HG03280 (cell line): ENCODE data around the gene EXOSC3.
A peak's percentile ranks its signal among the peaks of the same experiment; 100 is the strongest.
"Not testable (repeated sequence)": the region's sequence is repeated elsewhere in the genome, so short reads cannot be mapped to it uniquely, and the experiment has no call there.

Source experiments
- ATAC-seq: cut with Tn5 transposase; IDR thresholded peaks from one replicate; pipeline ENCODE4 v1.9.1; 2021; ENCODE audit warnings: mild to moderate bottlenecking, moderate library complexity; ENCODE audit not compliant: unreplicated experiment

The EXOSC3 gene

DNA sequence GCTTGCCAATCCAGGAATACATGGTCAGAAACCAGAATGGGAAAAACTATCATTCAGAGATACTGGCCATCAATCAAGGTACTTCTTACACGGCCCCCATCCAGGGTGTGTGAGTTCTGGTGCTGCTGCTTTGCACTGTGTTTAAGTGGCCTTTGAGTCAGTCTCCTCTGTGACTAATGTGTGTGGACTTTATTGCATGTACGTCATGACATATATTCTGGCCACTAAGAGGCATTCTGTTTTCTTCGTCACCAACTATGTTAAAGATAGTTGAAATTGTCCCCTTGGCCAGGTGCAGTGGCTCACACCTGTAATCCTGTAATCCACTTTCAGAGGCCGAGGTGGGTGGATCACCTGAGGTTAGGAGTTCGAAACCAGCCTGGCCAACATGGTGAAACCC is 8.5 kb downstream of the EXOSC3 start:
- ATAC-seq, result no peak

DNA sequence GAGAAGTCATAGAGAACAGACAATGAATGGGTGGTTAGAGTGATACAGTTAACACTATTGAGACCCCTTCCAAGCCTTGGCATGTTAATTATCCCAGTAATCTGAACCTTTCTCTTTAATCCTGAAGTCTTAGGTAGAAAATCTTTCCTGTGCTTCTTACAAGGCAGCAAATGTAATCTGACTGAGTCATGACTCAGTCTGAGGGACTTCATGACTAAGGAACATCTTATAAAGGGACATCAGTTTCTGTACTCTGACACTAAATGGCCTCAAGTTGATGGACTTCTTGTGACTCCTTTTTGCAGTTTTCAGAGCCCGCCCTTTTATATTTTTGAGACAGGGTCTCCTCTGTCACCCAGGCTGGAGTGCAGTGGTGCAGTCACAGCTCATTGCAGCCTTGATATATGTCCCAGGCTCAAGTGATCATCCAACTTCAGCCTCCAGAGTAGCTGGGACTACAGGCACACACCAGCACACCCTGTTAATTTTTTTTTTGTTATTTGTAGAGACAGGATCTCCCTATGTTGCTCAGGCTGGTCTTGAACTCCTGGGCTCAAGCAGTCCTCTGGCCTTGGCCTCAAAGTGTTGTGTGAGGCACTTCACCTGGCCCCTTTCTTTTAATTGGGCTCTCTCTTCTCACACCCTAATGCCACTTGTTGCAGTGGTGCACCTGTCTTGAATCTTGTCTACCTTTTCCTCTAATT is 9.5 kb downstream of the EXOSC3 start:
- no peak for ATAC-seq

DNA sequence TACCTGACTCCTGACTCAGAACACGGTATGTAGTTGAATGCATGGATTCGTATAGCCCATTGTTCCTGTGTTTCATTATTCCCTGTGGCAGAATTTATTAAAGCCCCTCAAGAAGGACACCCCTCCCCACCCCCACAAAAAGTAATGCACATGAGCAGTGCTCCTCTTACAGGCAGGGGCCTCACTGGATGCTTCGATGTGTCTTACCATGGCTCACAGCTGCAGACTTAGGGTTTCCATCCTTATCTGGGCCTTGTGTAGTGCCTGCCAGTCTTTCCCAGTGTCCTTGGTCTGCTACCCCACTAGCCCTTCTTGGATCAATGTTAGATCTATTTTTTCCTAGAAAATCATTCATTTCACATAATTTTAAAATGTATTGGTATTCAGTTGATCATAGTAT is 14.9 kb downstream of the EXOSC3 start:
- no peak for ATAC-seq

DNA sequence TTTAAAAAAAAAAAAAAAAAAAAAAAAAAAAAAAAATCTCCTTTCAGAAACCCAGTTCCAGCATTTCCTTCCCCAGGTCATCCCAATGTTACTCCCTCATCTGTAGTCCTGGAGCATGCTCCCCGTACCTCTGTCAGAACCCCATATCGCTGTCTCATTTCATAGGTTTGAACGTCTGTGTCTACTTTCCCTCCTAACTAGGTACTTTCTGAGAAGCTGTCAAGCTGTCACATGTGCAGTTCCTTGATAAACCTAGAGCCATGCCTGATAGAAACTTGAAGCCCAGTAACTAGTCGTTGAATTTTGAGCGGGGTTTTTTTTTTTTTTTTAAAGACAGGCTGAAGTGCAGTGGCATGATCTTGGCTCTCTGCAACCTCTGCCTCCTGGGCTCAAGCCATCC is 15.6 kb downstream of the EXOSC3 start:
- ATAC-seq, result no peak

DNA sequence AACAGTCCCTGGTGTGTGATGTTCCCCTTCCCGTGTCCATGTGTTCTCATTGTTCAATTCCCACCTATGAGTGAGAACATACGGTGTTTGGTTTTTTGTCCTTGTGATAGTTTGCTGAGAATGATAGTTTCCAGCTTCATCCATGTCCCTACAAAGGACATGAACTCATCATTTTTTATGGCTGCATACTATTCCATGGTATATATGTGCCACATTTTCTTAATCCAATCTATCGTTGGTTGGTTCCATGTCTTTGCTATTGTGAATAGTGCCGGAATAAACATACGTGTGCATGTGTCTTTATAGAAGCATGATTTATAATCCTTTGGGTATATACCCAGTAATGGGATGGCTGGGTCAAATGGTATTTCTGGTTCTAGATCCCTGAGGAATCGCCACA is 19.6 kb downstream of the EXOSC3 start:
- not testable (repeated sequence) for ATAC-seq

DNA sequence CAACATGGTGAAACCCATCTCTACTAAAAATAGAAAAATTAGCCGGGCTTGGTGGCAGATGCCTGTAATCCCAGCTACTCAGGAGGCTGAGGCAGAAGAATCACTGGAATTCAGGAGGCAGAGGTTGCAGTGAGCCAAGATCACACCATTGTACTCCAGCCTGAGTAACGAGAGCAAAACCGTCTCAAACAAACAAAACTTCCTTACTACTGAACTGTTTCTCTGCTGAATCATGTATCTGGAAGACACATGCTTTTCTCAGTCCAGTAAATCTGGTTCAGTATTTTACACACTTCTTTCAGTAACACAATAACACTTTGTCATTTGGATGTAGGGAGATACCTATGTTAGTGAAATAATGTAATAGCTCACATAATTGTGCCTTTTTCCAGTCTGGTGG is 23.4 kb downstream of the EXOSC3 start:
- no peak for ATAC-seq

DNA sequence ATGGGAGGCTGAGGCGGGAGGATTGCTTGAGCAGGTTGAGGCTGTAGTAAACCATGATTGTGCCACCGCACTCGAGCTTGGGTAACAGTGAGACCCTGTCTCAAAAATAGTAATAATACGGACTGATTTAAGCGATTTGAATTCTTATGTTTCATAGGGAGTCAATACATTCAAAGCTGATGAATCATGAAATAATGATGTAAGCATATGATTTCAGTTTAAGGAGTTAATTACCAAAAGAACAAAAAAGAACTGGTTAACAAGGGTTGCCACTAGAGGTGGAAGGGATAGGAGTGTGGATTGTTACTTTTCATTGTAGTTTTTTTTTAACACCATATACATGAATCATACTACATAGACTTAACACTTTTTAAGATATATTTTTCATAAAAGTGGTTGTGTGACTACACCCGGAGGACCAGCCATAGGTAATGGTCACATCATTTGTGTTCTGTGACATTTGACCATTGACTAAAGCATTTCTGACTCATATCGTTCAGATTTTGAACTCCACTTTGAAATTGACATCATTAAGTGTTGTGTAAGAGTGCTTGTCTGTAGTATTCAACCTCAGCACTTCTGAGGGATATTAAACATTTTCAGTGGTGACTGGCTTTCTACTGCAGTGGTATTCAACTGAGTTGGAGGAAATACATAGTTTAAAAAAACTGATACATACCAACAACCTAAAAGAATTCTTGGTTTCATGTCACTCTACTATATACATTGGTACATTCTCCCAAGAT is 24.3 kb downstream of the EXOSC3 start:
- no peak for ATAC-seq

DNA sequence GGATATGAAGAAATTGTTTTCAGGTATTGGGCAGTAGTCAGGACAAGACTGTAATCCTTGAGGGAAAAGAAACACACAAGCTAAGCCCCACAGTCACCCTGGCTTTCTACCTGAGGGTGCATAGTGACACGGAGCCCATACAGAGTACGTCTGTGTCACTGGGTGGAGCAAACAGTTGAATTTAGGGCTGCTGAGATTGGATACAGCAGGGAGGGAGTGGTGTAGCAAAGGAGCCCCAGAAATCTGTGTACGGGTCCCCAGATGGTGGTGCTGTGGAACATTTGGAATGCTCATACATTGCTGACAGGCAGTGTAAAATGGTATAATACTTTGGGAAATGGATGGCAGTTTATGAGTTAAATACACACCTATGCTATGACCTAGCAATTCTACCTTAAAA is 26.1 kb downstream of the EXOSC3 start:
- no peak for ATAC-seq

DNA sequence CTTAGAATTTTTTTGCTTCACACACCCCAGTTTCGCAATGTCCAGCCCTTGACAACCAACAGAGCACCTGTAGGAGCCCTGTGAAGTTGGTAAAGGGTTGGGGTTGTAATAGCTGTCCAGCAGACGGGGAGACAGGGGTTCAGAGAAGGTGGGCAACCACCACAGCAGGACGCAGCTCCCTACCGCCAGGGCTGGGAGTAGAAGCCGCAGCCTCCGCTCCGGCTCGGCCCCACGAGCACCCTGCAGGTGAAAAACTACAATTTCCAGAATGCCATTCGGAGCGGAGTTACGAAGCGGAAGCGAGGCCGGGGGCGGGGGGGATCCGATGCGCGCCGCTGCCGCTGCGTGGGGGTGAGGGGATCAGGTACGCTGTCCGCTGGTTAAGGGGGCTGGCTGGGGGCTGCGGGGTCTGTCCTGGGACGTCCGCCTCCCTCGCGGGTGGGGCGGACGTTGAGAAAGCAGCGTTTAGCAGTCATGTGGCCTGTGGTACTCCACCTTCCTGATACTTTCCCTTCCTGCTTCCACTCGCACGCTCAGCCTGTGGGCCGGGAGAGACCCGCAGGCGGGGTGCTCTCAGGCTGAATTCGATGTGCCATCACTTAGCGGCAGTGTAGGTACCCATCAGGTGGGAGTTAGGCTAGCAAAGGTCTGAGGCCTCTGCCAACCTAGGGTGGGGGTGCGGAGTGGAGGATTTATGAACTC is 31.2 kb downstream of the EXOSC3 start, which contains the start of gene TRMT10B:
TRMT10B (plus strand) TSS at position 317 of the 702 bp plus-strand sequence. CDS start 8,127 bp downstream, outside the sequence.
- ATAC-seq, result peak; percentile 86

DNA sequence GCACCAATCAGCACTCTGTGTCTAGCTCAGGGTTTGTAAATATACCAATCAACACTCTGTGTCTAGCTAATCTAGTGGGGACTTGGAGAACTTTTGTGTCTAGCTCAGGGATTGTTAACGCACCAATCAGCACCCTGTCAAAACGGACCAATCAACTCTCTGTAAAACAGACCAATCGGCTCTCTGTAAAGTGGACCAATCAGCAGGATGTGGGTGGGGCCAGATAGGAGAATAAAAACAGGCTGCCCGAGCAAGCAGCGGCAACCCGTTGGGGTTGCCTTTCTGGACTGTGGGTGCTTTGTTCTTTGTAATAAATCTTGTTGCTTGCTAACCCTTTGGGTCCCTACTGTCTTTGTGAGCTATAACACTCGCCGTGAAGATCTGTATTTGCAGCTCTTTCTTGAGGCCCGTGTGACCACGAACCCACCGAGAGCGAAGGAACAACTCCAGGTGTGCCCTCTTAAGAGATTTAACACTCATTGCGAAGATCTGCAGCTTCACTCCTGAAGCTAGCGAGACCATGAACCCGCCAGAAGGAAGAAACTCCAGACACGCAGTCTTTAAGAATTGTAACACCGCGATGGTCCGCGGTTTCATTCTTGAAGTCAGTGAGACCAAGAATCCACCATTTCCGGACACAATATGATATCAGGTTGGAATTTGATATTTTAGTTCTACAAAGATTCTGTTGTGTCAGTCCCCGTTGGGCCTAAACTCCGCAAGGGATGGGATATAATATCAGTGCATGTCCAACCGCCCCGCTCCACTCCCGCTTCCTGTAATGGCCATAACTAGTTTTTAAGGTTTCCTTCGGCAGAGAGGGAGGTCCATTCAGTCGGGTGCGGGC is 32.0 kb downstream of the EXOSC3 start:
- no peak for ATAC-seq

DNA sequence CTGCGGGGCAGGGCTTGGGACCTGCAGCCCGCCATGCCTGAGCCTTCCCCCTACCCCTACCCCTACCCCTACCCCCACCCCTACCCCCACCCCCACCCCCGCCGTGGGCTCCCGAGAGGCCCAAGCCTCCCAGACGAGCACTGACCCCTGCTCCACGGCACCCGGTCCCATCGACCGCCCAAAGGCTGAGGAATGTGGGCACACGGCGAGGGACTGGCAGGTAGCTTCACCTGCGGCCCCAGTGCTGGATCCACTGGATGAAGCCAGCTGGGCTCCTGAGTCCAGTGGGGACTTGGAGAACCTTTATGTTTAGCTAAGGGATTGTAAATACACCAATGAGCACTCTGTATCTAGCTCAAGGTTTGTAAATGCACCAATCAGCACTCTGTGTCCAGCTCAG is 32.8 kb downstream of the EXOSC3 start:
- ATAC-seq, result not testable (repeated sequence)

DNA sequence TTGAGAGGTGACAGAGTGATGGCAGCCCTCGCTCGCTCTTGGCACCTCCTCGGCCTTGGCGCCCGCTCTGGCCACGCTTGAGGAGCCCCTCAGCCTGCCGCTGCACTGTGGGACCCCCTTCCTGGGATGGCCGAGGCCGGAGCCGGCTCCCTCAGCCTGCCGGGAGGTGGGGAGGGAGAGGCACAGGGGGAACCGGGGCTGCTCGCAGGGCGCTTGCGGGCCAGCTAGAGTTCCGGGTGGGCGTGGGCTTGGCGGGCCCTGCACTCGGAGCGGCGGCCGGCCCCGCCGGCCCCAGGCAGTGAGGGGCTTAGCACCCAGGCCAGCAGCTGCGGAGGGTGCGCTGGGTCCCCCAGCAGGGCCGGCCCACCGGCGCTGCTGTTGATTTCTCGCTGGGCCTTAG is 33.2 kb downstream of the EXOSC3 start:
- ATAC-seq, result not testable (repeated sequence)

DNA sequence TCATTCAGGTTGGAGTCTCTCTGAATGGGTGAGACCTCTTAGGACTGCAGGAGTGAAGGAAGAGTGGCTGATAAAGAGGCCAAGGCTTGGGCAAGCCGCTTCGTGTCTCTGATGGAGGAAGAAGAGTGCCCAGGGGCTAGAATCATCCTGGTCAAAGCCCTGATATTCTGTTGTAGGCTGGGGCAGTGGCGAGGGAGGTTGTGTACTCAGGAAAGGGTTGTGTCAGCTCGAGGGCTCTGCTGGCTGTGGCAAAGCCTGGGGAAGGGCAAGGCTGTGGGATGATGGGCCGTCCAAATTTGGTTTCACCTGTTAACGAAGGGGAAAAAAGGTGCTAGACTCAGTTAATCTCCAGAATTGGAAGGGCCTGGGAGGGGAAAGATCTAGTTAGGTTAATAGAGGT is 33.7 kb downstream of the EXOSC3 start:
- no peak for ATAC-seq

DNA sequence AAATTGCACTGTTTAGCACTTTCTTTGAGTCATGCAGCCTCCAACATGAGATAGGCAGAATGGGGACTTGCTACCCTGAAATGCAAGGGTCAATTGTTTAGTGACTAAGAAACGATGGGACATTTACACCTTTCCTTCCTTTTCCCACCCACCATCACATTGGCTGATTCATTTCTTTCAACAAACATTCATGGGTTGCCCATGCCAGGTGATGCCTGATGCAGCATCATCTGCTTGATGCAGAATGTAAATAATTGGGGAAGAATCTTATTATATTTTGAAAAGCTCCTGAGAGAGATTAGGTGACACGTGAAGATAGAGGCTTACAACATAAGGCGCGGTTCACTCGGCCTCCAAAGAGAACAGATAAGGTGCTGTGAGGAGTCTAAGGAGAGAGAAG is 35.7 kb downstream of the EXOSC3 start:
- ATAC-seq, result no peak

DNA sequence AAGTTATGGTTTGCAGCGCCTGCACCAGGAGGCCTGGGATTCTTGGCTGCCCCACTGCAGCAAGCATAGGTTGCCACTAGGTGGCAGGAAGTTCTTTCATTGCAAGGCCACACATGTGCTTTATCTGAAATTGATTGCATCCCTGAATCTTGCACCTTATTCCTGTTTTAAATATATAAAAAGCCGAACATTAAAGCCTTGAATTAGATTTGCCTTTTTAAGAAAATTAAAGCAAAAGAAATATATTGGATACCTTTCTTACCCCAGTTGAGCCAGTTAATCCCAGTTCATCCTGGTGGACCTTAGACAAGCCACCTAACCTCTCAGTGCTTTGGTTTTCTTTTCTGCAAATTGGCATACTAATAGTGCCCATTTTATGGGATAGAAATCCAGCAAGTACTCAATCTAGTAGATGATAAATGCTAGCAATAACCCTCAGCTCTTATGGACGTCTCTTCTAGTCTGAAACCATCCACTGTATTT is 37.6 kb downstream of the EXOSC3 start:
- no peak for ATAC-seq

DNA sequence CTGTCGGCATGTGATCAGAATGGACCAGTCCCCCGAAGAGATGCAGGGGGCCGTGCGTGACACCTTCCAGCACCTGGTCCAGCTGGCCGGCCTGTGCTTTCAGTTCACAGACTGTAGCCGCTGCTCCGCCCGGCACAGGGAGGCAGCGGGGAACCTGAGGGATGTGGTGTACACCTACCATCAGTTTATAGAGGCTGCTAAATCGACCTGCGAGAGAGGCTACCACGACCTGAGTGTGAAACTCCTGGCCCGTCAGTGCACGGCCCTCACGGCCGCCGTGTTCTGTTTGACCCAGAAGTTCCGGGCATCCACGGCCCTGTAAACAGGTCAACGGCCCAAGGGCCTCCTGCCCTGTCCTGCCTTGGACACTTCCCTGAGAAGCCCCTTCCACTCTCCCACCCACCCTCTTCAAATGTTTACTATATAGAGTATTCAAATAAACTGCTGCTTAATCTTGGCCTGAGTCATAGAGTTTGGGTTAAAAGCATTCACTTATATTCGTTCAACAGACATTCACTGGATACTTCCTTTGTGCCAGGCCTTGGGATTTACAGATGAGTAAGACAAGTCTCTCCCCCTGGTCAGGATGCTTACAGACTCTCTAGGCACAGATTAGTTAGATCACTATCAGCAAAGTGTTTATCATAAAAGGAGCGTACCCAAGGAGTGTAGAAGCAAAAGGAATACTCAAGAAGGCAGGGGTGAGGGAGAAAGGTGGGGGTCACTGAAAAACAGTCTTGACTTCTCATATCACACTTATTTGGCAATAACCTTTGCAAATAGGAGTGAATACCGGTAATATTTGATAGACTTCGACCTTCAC is 38.2 kb downstream of the EXOSC3 start:
- ATAC-seq, result no peak

DNA sequence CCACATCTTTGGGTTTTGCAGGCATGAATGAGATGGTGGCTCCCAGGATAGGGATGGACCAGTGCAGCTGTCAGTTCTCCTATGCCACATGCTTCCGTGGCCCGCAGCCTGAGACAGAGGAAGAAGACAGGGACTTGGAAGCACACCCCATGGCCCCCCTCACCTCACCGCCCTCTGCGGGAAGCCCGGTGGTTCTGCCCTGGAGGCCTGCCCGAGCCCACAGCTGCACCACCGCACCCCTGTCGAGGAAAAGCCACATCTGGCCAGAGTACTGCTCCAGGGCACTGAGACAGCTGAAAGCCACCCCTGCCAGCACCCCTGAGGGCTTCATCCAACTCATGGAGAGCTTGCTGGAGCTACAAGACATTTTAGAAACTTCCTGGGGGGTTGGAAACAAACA is 38.9 kb downstream of the EXOSC3 start:
- ATAC-seq, result no peak

DNA sequence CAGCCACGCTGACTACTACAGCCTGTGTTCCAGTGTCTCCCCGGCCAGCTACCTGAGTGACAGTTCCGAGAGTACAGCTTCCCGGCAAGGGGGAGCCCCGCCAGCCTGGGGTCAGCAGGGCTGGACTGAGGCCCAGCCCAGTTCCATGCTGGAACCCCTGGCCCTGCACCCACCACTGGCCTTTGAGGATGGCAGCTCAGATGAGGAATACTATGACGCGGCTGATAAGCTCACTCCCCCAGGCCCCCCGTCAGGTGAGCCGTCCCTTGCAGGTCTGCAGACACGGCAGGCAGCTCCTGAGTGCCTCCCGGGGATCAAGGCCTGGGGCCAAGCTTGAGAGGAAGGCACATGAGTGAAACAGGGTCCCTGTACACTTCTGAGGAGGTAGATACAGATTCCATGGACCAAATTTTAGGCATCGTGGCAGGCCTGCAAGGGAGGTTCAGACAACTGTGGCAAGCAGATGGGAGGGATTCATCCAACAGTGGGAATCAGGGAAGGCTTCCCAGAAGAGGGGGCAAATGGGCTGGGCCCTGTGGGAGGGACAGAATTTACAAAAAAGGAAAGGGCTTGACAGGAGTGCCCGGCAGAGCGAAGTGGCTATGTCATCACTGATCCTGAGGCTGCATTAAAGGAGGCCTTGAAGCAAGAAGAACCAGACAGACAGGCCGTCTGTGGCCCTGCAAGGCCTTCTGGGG is 44.1 kb downstream of the EXOSC3 start:
- ATAC-seq, result no peak

DNA sequence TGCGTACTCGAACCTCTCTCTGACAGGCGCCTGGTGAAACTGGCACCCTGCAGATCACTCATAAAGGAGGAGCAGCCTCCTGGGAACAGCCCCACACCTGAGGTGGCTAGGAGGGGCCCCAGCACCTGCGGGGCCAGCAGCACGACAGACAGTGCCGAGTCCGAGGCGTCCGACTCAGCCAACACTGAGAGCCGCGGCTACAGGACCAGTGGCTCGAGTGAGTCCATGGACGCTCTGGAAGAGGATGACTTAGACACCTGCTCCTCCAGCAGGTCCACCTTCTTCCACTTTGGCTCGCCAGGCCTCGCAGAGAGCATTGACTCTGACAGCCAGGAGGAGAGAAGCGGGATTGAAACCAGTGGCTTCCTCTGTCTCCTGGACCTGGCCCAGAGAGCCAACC is 44.7 kb downstream of the EXOSC3 start:
- no peak for ATAC-seq
